Progenitor cell of endocrine pancreas (in vitro differentiated cells): ENCODE results near the gene DGKH. TPM values are rescaled to one million over a fixed set of nuclear protein-coding genes. Genes with fewer than 3 reads are reported as not detected.

ENCODE experiments used
- DNase-seq: peaks from one replicate; pipeline ENCODE4 v3.0.0; 2021; ENCODE audit warnings: low spot score; ENCODE audit not compliant: unreplicated experiment
- H3K27ac Mint-ChIP-seq: 2 replicates; pipeline ENCODE4 v1.8.0; 2021; ENCODE audit warnings: mild to moderate bottlenecking, moderate library complexity, mixed read lengths
- H3K27me3 Mint-ChIP-seq: 2 replicates; pipeline ENCODE4 v1.8.0; 2021; ENCODE audit warnings: mixed read lengths
- H3K36me3 Mint-ChIP-seq: 2 replicates; pipeline ENCODE4 v1.8.0; 2022; ENCODE audit warnings: mixed read lengths; ENCODE audit not compliant: insufficient read depth
- H3K4me1 Mint-ChIP-seq: 2 replicates; pipeline ENCODE4 v1.8.0; 2021; ENCODE audit warnings: low read depth, mixed read lengths
- H3K4me3 Mint-ChIP-seq: 2 replicates; pipeline ENCODE4 v1.8.0; 2021; ENCODE audit warnings: low read depth, mild to moderate bottlenecking, moderate library complexity, mixed read lengths
- H3K9me3 Mint-ChIP-seq: 2 replicates; pipeline ENCODE4 v1.8.0; 2021; ENCODE audit warnings: low read depth, mixed read lengths
- CTCF ChIP-seq: fragments of 200-600 bp; sonication (generic); IDR thresholded peaks from one replicate; pipeline ENCODE4 v1.5.0; 2021; ENCODE audit warnings: antibody characterized with exemption, mild to moderate bottlenecking; ENCODE audit not compliant: unreplicated experiment
- total RNA-seq: library from RNA; stranded (reverse); gene quantifications from 2 replicates; pipeline ENCODE4 v1.2.1, GENCODE V29; 2021

The DGKH gene
- total RNA-seq, 1 donor from 2014 or later, result 5.3 TPM

GRCh38 chr13:42022336-42022735, 26.1 kb upstream of the DGKH start:
- Mint-ChIP-seq H3K9me3 (no peaks in the 10 kb centered on the region), H3K27me3 (no peaks in the 10 kb centered on the region), H3K4me3 (no peak overlapping the region), H3K36me3 (no peaks in the 10 kb centered on the region), H3K27ac (no peak overlapping the region), H3K4me1 (peaks cover under 1% of the 10 kb centered on the region)
- DNase-seq, result no peak
- no peak for TF ChIP-seq CTCF

- no peak overlapping the region for H3K4me3 Mint-ChIP-seq
Observed at GRCh38 chr13:42022796-42023493, 25.5 kb upstream of the DGKH start.

GRCh38 chr13:42027286-42027685, 21.2 kb upstream of the DGKH start:
- Mint-ChIP-seq H3K4me3 (no peak overlapping the region), H3K9me3 (no peaks in the 10 kb centered on the region), H3K27ac (no peak overlapping the region), H3K27me3 (no peaks in the 10 kb centered on the region), H3K36me3 (no peaks in the 10 kb centered on the region), H3K4me1 (peaks cover 9% of the 10 kb centered on the region)
- no peak for DNase-seq
- no peak for TF ChIP-seq CTCF

More at GRCh38 chr13:42022796-42023493, 25.5 kb upstream of the DGKH start:
- Mint-ChIP-seq H3K9me3 (no peaks in the 10 kb centered on the region), H3K36me3 (no peaks in the 10 kb centered on the region), H3K4me1 (no peaks in the 10 kb centered on the region), H3K27ac (no peak overlapping the region), H3K27me3 (no peaks in the 10 kb centered on the region)
- no peak for DNase-seq
- TF ChIP-seq CTCF, result no peak

- H3K27ac Mint-ChIP-seq, result peak overlapping the region; percentile 70
- no peaks in the 10 kb centered on the region for H3K9me3 Mint-ChIP-seq
- no peaks in the 10 kb centered on the region for H3K36me3 Mint-ChIP-seq
- TF ChIP-seq CTCF, result no peak
- H3K4me3 Mint-ChIP-seq, result peak overlapping the region; percentile 25
- no peaks in the 10 kb centered on the region for H3K27me3 Mint-ChIP-seq
- DNase-seq, result no peak
- H3K4me1 Mint-ChIP-seq, result peaks cover 9% of the 10 kb centered on the region
Observed at GRCh38 chr13:42028113-42028799, 20.2 kb upstream of the DGKH start.

DNA sequence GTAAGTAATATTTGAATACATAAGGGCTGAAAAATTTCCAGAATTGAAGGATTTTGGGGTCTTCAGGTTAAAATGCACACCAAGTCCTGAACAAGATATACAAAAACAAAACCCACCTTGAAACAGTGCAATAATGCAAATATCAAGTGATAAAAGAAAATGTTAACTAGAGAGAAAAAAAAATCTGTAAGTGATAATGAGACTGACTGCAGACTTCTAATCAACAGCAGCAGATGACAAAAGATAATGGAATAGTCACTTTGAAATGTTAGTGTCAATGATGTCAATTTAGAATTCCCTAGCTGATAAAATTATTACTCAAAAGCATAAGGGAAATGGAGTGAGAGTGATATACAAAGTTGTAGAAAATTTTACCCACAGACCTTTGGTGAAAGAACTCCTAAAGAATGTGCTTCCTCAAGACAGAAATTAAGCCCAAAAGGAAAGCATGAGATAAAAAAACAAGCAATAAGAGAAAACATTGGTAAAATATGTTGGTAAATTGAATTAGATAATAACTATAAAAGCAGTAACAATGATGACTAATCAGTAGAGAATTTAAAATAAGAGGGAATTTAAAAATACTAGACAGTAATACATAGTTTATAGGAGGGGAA, 12.4 kb upstream of the DGKH start:
- Mint-ChIP-seq H3K36me3 (no peaks in the 10 kb centered on the region), H3K9me3 (peaks cover 10% of the 10 kb centered on the region), H3K4me1 (peaks cover 6% of the 10 kb centered on the region), H3K27ac (no peak overlapping the region), H3K27me3 (peaks cover 33% of the 10 kb centered on the region), H3K4me3 (no peak overlapping the region)
- no peak for TF ChIP-seq CTCF
- no peak for DNase-seq
